H9 (cell line): ENCODE results near the gene SRP9. TPM values are rescaled to one million over a fixed set of nuclear protein-coding genes. Genes with fewer than 3 reads are reported as not detected.

ENCODE experiments used
- DNase-seq: peaks from one replicate; pipeline ENCODE4 v3.0.0-alpha.2; 2017
- H2AFZ ChIP-seq: one replicate; pipeline ENCODE4 v1.6.1; 2013; ENCODE audit warnings: mild to moderate bottlenecking, low read length, control low read depth, moderate library complexity
- H2AK5ac ChIP-seq: 2 replicates; pipeline ENCODE4 v1.6.1; 2013; ENCODE audit warnings: low read length, control low read depth, mixed read lengths; ENCODE audit not compliant: insufficient read length
- H2BK120ac ChIP-seq: one replicate; pipeline ENCODE4 v1.6.1; 2013; ENCODE audit warnings: low read depth, mild to moderate bottlenecking, low read length, control low read depth, inconsistent platforms; ENCODE audit not compliant: poor library complexity, severe bottlenecking
- H2BK12ac ChIP-seq: 2 replicates; pipeline ENCODE4 v1.6.1; 2013; ENCODE audit warnings: low read length, control low read depth, mixed read lengths, low read depth; ENCODE audit not compliant: insufficient read length
- H2BK15ac ChIP-seq: 2 replicates; pipeline ENCODE4 v1.6.1; 2013; ENCODE audit warnings: low read depth, low read length, control low read depth
- H2BK20ac ChIP-seq: one replicate; pipeline ENCODE4 v1.6.1; 2013; ENCODE audit warnings: low read depth, mild to moderate bottlenecking, low read length, control low read depth, inconsistent platforms; ENCODE audit not compliant: poor library complexity, severe bottlenecking
- H2BK5ac ChIP-seq: 2 replicates; pipeline ENCODE4 v1.6.1; 2013; ENCODE audit warnings: low read length, control low read depth, mixed read lengths; ENCODE audit not compliant: insufficient read length
- H3K14ac ChIP-seq: 2 replicates; pipeline ENCODE4 v1.6.1; 2013; ENCODE audit warnings: low read length, control low read depth; ENCODE audit not compliant: insufficient read depth
- H3K18ac ChIP-seq: 2 replicates; pipeline ENCODE4 v1.6.1; 2013; ENCODE audit warnings: low read depth, mild to moderate bottlenecking, mixed read lengths, low read length, control low read depth; ENCODE audit not compliant: insufficient read length
- H3K23ac ChIP-seq: 2 replicates; pipeline ENCODE4 v1.6.1; 2013; ENCODE audit warnings: low read length, control low read depth, mixed read lengths, low read depth; ENCODE audit not compliant: insufficient read length
- H3K23me2 ChIP-seq: 2 replicates; pipeline ENCODE4 v1.6.1; 2013; ENCODE audit warnings: low read depth, mild to moderate bottlenecking, mixed read lengths, low read length, control low read depth; ENCODE audit not compliant: insufficient read length, poor library complexity, severe bottlenecking
- H3K27ac ChIP-seq: 2 replicates; pipeline ENCODE4 v1.5.1; 2013; ENCODE audit warnings: low read length, control low read depth, mixed read lengths, low read depth; ENCODE audit not compliant: insufficient read length
- H3K27me3 ChIP-seq: 2 replicates; pipeline ENCODE4 v1.6.1; 2013; ENCODE audit warnings: low read length, control low read depth, inconsistent platforms; ENCODE audit not compliant: insufficient read depth
- H3K4ac ChIP-seq: 2 replicates; pipeline ENCODE4 v1.6.1; 2013; ENCODE audit warnings: low read depth, mild to moderate bottlenecking, control low read depth, inconsistent platforms, low read length, moderate library complexity
- H3K4me1 ChIP-seq: 2 replicates; pipeline ENCODE4 v1.6.1; 2013; ENCODE audit warnings: low read length, control low read depth, inconsistent platforms; ENCODE audit not compliant: insufficient read depth
- H3K4me2 ChIP-seq: 2 replicates; pipeline ENCODE4 v1.6.1; 2013; ENCODE audit warnings: low read length, control low read depth, mixed read lengths; ENCODE audit not compliant: insufficient read length, insufficient read depth
- H3K56ac ChIP-seq: 2 replicates; pipeline ENCODE4 v1.6.1; 2013; ENCODE audit warnings: low read depth, mild to moderate bottlenecking, mixed read lengths, low read length, control low read depth; ENCODE audit not compliant: insufficient read length
- H3K79me1 ChIP-seq: 2 replicates; pipeline ENCODE4 v1.6.1; 2013; ENCODE audit warnings: low read depth, mild to moderate bottlenecking, moderate library complexity, low read length, control low read depth, inconsistent platforms; ENCODE audit not compliant: insufficient read depth, poor library complexity, severe bottlenecking
- H3K79me2 ChIP-seq: 2 replicates; pipeline ENCODE4 v1.6.1; 2013; ENCODE audit warnings: low read length, control low read depth, inconsistent platforms; ENCODE audit not compliant: insufficient read depth
- H3K9ac ChIP-seq: 2 replicates; pipeline ENCODE4 v1.6.1; 2013; ENCODE audit warnings: low read length, control low read depth, mixed read lengths; ENCODE audit not compliant: insufficient read length; ENCODE audit errors: extremely low read depth
- H3K9me3 ChIP-seq: one replicate; pipeline ENCODE4 v1.6.1; 2013; ENCODE audit warnings: low read depth, low read length, inconsistent platforms; ENCODE audit not compliant: control insufficient read depth
- H3T11ph ChIP-seq: one replicate; pipeline ENCODE4 v1.6.1; 2013; ENCODE audit warnings: mild to moderate bottlenecking, low read length, control low read depth, inconsistent platforms
- H4K20me1 ChIP-seq: one replicate; pipeline ENCODE4 v1.6.1; 2013; ENCODE audit not compliant: control insufficient read depth, insufficient read length, insufficient read depth
- H4K5ac ChIP-seq: 2 replicates; pipeline ENCODE4 v1.6.1; 2013; ENCODE audit warnings: low read depth, mild to moderate bottlenecking, mixed read lengths, low read length, control low read depth; ENCODE audit not compliant: insufficient read length
- H4K8ac ChIP-seq: replicated peaks from 2 replicates; pipeline ENCODE4 v1.6.1; 2013; ENCODE audit warnings: low read length, control low read depth, mixed read lengths, low read depth; ENCODE audit not compliant: insufficient read length
- H4K91ac ChIP-seq: 2 replicates; pipeline ENCODE4 v1.6.1; 2013; ENCODE audit warnings: low read depth, mild to moderate bottlenecking, moderate library complexity, mixed read lengths, low read length, control low read depth; ENCODE audit not compliant: insufficient read length
- H3K27ac Mint-ChIP-seq, 3 experiments: 2 replicates in 2 of 3; 3 replicates in 1 of 3; pipeline ENCODE4 v1.8.0; 2020 to 2021; ENCODE audit warnings: mixed read lengths in 3 of 3, mild to moderate bottlenecking in 1 of 3, moderate library complexity in 1 of 3
- H3K27me3 Mint-ChIP-seq: 2 replicates; pipeline ENCODE4 v1.8.0; 2021; ENCODE audit warnings: low read depth, mild to moderate bottlenecking, moderate library complexity, mixed read lengths
- H3K36me3 Mint-ChIP-seq, 3 experiments: 2 replicates in 2 of 3; 3 replicates in 1 of 3; pipeline ENCODE4 v1.8.0; 2020 to 2021; ENCODE audit warnings: low read depth in 3 of 3, mixed read lengths in 3 of 3; ENCODE audit not compliant: insufficient read depth in 1 of 3
- H3K4me1 Mint-ChIP-seq, 2 experiments: 2 replicates each; pipeline ENCODE4 v1.8.0; 2020; ENCODE audit warnings: mixed read lengths in 2 of 2
- H3K4me3 Mint-ChIP-seq, 2 experiments: 2 replicates in 1 of 2; 3 replicates in 1 of 2; pipeline ENCODE4 v1.8.0; 2020 to 2021; ENCODE audit warnings: mild to moderate bottlenecking in 2 of 2, mixed read lengths in 2 of 2, moderate library complexity in 1 of 2
- H3K9me3 Mint-ChIP-seq, 2 experiments: 2 replicates in 1 of 2; 3 replicates in 1 of 2; pipeline ENCODE4 v1.8.0; 2020; ENCODE audit warnings: mild to moderate bottlenecking in 2 of 2, mixed read lengths in 2 of 2, moderate library complexity in 1 of 2
- CTCF ChIP-seq: fragments of 200-600 bp; sonication (generic); conservative IDR thresholded peaks from 3 replicates; pipeline ENCODE4 v1.8.0; 2021; ENCODE audit warnings: antibody characterized with exemption, mild to moderate bottlenecking
- WGBS: extraction: QIAGEN DNeasy Blood & Tissue Kit; methylation state at CpG from one replicate; pipeline ENCODE4 v1.1.7; 2013; ENCODE audit warnings: missing lambda C conversion rate, low lambda C conversion rate, mixed read lengths; ENCODE audit not compliant: insufficient read length; ENCODE audit errors: extremely low coverage; 5-methylcytosine and 5-hydroxymethylcytosine counted together
- total RNA-seq: library from RNA; stranded (reverse); gene quantifications from 2 replicates; pipeline ENCODE4 v1.2.1, GENCODE V29; 2021

SRP9 gene
- total RNA-seq, 1 experiment from 2014 or later: 403 TPM

GRCh38 chr1:225736437-225737098, 41.1 kb upstream of the SRP9 start:
- Histone ChIP-seq H3K18ac (no peak overlapping the region), H4K8ac (no peak overlapping the region), H2BK5ac (no peak overlapping the region), H3K4ac (no peak overlapping the region), H3K79me2 (no peaks in the 10 kb centered on the region), H3K4me1 (no peaks in the 10 kb centered on the region), H2BK12ac (no peak overlapping the region), H3K56ac (no peak overlapping the region), H2BK120ac (no peak overlapping the region), H3K27ac (no peak overlapping the region), H3K79me1 (no peaks in the 10 kb centered on the region), H4K5ac (no peak overlapping the region), H3K27me3 (peaks cover 2% of the 10 kb centered on the region; the same call in 1 of the 2 replicates), H3T11ph (no peak overlapping the region), H4K20me1 (no peaks in the 10 kb centered on the region), H3K9me3 (no peaks in the 10 kb centered on the region), H3K23me2 (no peaks in the 10 kb centered on the region), H2AFZ (no peak overlapping the region), H2BK20ac (no peak overlapping the region), H3K14ac (no peak overlapping the region), H3K9ac (no peak overlapping the region), H3K23ac (no peak overlapping the region), H2AK5ac (no peak overlapping the region), H4K91ac (no peak overlapping the region), H3K4me2 (no peak overlapping the region), H2BK15ac (no peak overlapping the region)
- Mint-ChIP-seq H3K9me3 (peaks cover 0 to 2% of the 10 kb centered on the region in 2 experiments; a peak in 1 of 5 replicates), H3K27me3 (peaks cover 88% of the 10 kb centered on the region), H3K4me1 (peaks cover 7 to 9% of the 10 kb centered on the region in 2 experiments; a peak in 3 of 4 replicates), H3K4me3 (no peak overlapping the region), H3K27ac (no peak overlapping the region; a peak in 1 of 7 replicates), H3K36me3 (no peaks in the 10 kb centered on the region)
- TF ChIP-seq CTCF: no peak
- no CpG with 5 or more reads among the region's 10 CpGs for WGBS
- DNase-seq: no peak
